Neutrophil (primary cell): ENCODE measurements around the gene CCDC192.

ENCODE experiments used
- H3K27ac ChIP-seq: fragments of 200-600 bp; sonication (generic); 2 replicates; pipeline ENCODE4 v1.5.1; 2016; ENCODE audit warnings: mild to moderate bottlenecking, moderate library complexity
- H3K27me3 ChIP-seq: fragments of 200-600 bp; sonication (generic); 2 replicates; pipeline ENCODE4 v1.6.0; 2016; ENCODE audit warnings: mild to moderate bottlenecking
- H3K36me3 ChIP-seq: fragments of 200-600 bp; sonication (generic); 2 replicates; pipeline ENCODE4 v1.5.1; 2017
- H3K4me1 ChIP-seq, 2 experiments: fragments of 200-600 bp in 1 of 2; sonication (generic) in 1 of 2; 1 replicate in 1 of 2; 2 replicates in 1 of 2; pipeline versions ENCODE4 v1.5.1 to v1.6.1; 2013 to 2016; ENCODE audit warnings: low read depth in 1 of 2, low read length in 1 of 2, mild to moderate bottlenecking in 1 of 2, moderate library complexity in 1 of 2; ENCODE audit not compliant: control insufficient read depth in 1 of 2, insufficient read depth in 1 of 2
- H3K4me3 ChIP-seq, 2 experiments: fragments of 200-600 bp in 1 of 2; sonication (generic) in 1 of 2; 1 replicate in 1 of 2; 2 replicates in 1 of 2; pipeline ENCODE4 v1.5.1; 2013 to 2016; ENCODE audit warnings: low read depth in 1 of 2, low read length in 1 of 2, mild to moderate bottlenecking in 1 of 2, moderate library complexity in 1 of 2
- H3K9me3 ChIP-seq: fragments of 200-600 bp; sonication (generic); 2 replicates; pipeline ENCODE4 v1.5.1; 2016
- CTCF ChIP-seq: fragments of 200-600 bp; sonication (generic); IDR thresholded peaks from 2 replicates; pipeline ENCODE4 v1.5.1; 2016; ENCODE audit warnings: antibody characterized with exemption

CCDC192 gene

GRCh38 chr5:127849891-127850290 is 146.7 kb downstream of the CCDC192 start:
- H3K27me3 ChIP-seq = no peaks in the 10 kb centered on the region
- no peaks in the 10 kb centered on the region for H3K36me3 ChIP-seq
- H3K4me3 ChIP-seq = no peak overlapping the region
- no peaks in the 10 kb centered on the region for H3K4me1 ChIP-seq
- TF ChIP-seq CTCF = no peak
- no peak overlapping the region for H3K27ac ChIP-seq
- no peaks in the 10 kb centered on the region for H3K9me3 ChIP-seq

GRCh38 chr5:127851964-127852363 is 148.8 kb downstream of the CCDC192 start:
- TF ChIP-seq CTCF = no peak
- no peaks in the 10 kb centered on the region for H3K36me3 ChIP-seq
- no peak overlapping the region for H3K4me3 ChIP-seq
- no peaks in the 10 kb centered on the region for H3K27me3 ChIP-seq
- H3K9me3 ChIP-seq = no peaks in the 10 kb centered on the region
- H3K4me1 ChIP-seq = peaks cover 12 to 17% of the 10 kb centered on the region in 2 experiments
- H3K27ac ChIP-seq = no peak overlapping the region

DNA sequence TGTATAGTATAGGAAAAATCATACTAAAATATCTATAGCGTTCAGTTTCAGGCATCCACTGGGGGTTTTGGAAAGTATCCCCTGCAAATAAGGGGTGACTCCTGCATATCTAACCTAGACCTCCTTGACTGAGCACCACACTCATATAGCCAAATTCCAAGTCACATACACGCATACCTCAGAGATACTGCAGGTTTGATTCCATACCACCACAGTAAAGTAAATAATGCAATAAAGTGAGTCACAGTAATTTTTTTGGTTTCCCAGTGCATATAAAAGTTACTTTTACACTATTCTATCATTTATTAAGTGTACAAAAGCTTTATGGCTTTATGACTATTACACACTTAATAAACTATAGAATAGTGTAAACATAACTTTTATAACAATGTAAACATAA is 151.3 kb downstream of the CCDC192 start:
- TF ChIP-seq CTCF = no peak
- no peaks in the 10 kb centered on the region for H3K9me3 ChIP-seq

DNA sequence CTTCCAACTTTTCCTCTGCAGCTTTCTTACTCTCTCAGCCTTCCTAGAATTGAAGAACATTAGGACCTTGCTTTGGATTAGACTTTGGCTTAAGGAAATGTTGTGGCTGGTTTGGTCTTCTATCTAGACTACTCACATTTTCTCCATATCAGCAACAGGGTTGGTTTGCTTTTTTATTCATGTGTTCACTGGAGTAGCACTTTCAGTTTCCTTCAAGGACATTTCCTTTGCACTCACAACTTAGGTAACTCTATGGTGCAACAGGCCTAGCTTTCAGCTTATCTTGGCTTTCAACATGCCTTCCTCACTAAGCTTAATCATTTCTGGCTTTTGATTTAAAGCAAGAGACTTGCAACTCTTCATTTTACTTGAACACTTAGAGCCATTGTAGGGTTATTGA is 153.1 kb downstream of the CCDC192 start:
- Histone ChIP-seq H3K27ac (peak overlapping the region; percentile 39), H3K4me1 (peaks cover 19 to 29% of the 10 kb centered on the region in 2 experiments)

More for the DNA sequence above, 151.3 kb downstream of the CCDC192 start:
- H3K4me1 ChIP-seq = peaks cover 19 to 29% of the 10 kb centered on the region in 2 experiments
- H3K27ac ChIP-seq = no peak overlapping the region
- no peaks in the 10 kb centered on the region for H3K36me3 ChIP-seq
- no peaks in the 10 kb centered on the region for H3K27me3 ChIP-seq
- H3K4me3 ChIP-seq = no peak overlapping the region

DNA sequence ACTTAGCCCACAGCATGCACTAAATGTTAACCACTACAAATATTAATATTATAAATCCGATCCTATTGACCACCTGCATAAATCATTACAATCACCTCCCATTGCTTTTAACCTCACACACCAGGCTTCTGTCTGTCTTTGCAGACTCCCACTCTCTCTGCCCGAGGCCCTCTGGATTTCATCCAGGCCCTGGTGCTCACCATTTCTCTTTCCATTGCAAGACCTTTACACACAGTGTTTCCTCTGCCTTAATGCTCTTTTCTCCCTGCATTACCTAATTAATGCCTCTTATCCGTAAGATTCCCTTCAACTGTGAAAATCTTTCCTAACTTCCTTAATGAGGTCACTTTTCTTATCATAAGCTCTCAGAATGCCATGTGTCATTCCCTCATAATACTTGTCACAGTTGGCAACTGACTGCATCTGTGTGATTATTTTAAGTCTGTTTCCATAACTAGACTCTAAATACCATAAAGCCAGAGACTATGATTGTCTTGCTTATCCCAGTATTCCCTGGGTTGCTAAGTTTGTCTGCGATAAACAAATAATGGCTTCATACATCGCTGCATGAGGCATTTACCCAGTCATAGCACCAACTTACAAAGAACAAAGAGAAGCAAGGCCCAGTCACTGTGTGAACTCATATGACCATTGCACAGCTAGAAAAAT is 155.1 kb downstream of the CCDC192 start:
- no peaks in the 10 kb centered on the region for H3K9me3 ChIP-seq
- H3K36me3 ChIP-seq = no peaks in the 10 kb centered on the region
- H3K27ac ChIP-seq = no peak overlapping the region
- no peak for TF ChIP-seq CTCF
- H3K4me1 ChIP-seq = peaks cover 22 to 34% of the 10 kb centered on the region in 2 experiments
- no peak overlapping the region for H3K4me3 ChIP-seq
- no peaks in the 10 kb centered on the region for H3K27me3 ChIP-seq

More for the DNA sequence above, 153.1 kb downstream of the CCDC192 start:
- H3K9me3 ChIP-seq = no peaks in the 10 kb centered on the region
- no peaks in the 10 kb centered on the region for H3K27me3 ChIP-seq
- no peak overlapping the region for H3K4me3 ChIP-seq
- no peak for TF ChIP-seq CTCF
- no peaks in the 10 kb centered on the region for H3K36me3 ChIP-seq
